ENCODE measurements around the gene HSD17B8. TPM values are rescaled to one million over a fixed set of nuclear protein-coding genes. Genes with fewer than 3 reads are reported as not detected.

The HSD17B8 gene
- total and polyA plus RNA-seq, 10 of the 15 experiments (the other 5 are each of a cell fraction or from before 2014, with no cell fraction given), result 3.1 to 54.3 (median 26.5) TPM

DNA sequence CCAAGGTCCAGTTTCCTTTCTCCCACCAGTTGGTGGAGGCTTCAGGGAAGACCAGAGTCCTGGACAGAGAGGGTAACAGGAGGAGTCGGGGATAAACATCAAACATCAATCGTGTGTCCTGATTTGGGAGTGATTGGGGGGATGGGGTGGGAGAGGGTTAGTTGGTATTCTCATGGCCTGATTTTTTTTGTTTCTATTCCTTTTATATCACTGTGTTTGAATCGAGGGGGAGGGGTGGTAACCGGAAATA is 365 bp upstream of the HSD17B8 start:
- SMC1A ChIA-PET (ENCODE audit: uncharacterized antibody, unreplicated experiment), result no interaction called here
- CTCF ChIA-PET, result interaction anchor here (2.4 kb wide), 1 partner anchor 45 kb away, joined by 19 read pairs; no protein-coding TSS in a partner anchor
- Histone ChIP-seq H3K9me3 (replicated peaks; ENCODE audit: control insufficient read depth, insufficient read depth, low read length) (no peaks in the 10 kb centered on the region), H4K20me1 (ENCODE audit: control insufficient read depth, insufficient read depth) (no peaks in the 10 kb centered on the region), H3K36me3 (ENCODE audit: control insufficient read depth in 2 of 2, insufficient read depth in 2 of 2, low read length in 1 of 2) (peaks cover 8 to 15% of the 10 kb centered on the region in 2 experiments), H3K9ac (ENCODE audit: control insufficient read depth, insufficient read depth, low read length) (no peak overlapping the region), H2AFZ (ENCODE audit: control insufficient read depth, low read depth, low read length) (no peak overlapping the region), H3K27me3 (replicated peaks in 1 of 2; ENCODE audit: control insufficient read depth in 2 of 2, insufficient read depth in 2 of 2, low read length in 1 of 2) (no peaks in the 10 kb centered on the region), H3K4me1 (ENCODE audit: control insufficient read depth, insufficient read depth, low read length) (peaks cover 32% of the 10 kb centered on the region), H3K4me3 (no peak overlapping the region), H3K4me2 (ENCODE audit: control insufficient read depth, insufficient read depth) (peak overlapping the region; percentile 66; the same call in 1 of the 2 replicates), H3K79me2 (ENCODE audit: control insufficient read depth, insufficient read depth, low read length) (peaks cover 36% of the 10 kb centered on the region), H3K27ac (ENCODE audit: control insufficient read depth, insufficient read depth) (no peak overlapping the region)
- no TSS peak for BruUV-seq (replicated peaks)
- intact Hi-C loops (cut with micrococcal nuclease; ENCODE audit: unreplicated experiment) (loop anchor here (10.0 kb wide), 1 partner anchor 371 kb away; no protein-coding TSS in a partner anchor), in situ Hi-C loops (cut with MboI) (no loop called here)
- FAIRE-seq (no peak), ATAC-seq (no peak), DNase-seq (ENCODE audit: low read depth, low spot score) (no peak)
- RAD21 ChIA-PET (ENCODE audit: unreplicated experiment), result interaction anchor here (2.9 kb wide), 1 partner anchor 45 kb away, joined by 25 read pairs; no protein-coding TSS in a partner anchor
- TF ChIP-seq STAT3 (IDR thresholded peaks at IDR 0.05; ENCODE audit: low read depth, low read length) (no peak), POU2F2 (IDR thresholded peaks at IDR 0.05; ENCODE audit: borderline replicate concordance, low read depth, low read length) (no peak), WRNIP1 (IDR thresholded peaks at IDR 0.05; ENCODE audit: borderline replicate concordance, low read depth, low read length) (no peak), ZNF217 (IDR thresholded peaks at IDR 0.05) (no peak), BACH1 (IDR thresholded peaks at IDR 0.05; ENCODE audit: borderline replicate concordance) (no peak), FOXK2 (IDR thresholded peaks at IDR 0.05) (no peak), TARDBP (IDR thresholded peaks at IDR 0.05; ENCODE audit: borderline replicate concordance) (no peak), MYC (IDR thresholded peaks at IDR 0.05; ENCODE audit: insufficient read depth, insufficient read length, insufficient replicate concordance, low read length, severe bottlenecking) (no peak), GATAD2B (conservative IDR thresholded peaks at IDR 0.05; ENCODE audit: low read depth) (no peak), SMAD1 (IDR thresholded peaks at IDR 0.05; ENCODE audit: low read depth, partially characterized antibody) (no peak)
- TF ChIP-seq, protein P1, sequence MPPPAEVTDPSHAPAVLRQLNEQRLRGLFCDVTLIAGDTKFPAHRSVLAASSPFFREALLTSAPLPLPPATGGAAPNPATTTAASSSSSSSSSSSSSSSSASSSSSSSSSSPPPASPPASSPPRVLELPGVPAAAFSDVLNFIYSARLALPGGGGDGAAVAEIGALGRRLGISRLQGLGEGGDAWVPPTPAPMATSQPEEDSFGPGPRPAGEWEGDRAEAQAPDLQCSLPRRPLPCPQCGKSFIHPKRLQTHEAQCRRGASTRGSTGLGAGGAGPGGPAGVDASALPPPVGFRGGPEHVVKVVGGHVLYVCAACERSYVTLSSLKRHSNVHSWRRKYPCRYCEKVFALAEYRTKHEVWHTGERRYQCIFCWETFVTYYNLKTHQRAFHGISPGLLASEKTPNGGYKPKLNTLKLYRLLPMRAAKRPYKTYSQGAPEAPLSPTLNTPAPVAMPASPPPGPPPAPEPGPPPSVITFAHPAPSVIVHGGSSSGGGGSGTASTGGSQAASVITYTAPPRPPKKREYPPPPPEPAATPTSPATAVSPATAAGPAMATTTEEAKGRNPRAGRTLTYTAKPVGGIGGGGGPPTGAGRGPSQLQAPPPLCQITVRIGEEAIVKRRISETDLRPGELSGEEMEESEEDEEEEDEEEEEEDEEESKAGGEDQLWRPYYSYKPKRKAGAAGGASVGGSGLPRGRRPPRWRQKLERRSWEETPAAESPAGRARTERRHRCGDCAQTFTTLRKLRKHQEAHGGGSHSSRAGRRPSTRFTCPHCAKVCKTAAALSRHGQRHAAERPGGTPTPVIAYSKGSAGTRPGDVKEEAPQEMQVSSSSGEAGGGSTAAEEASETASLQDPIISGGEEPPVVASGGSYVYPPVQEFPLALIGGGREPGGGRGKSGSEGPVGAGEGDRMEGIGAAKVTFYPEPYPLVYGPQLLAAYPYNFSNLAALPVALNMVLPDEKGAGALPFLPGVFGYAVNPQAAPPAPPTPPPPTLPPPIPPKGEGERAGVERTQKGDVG (CRISPR knock-in tag; IDR thresholded peaks at IDR 0.05), result no peak
- TF ChIP-seq, protein P2, sequence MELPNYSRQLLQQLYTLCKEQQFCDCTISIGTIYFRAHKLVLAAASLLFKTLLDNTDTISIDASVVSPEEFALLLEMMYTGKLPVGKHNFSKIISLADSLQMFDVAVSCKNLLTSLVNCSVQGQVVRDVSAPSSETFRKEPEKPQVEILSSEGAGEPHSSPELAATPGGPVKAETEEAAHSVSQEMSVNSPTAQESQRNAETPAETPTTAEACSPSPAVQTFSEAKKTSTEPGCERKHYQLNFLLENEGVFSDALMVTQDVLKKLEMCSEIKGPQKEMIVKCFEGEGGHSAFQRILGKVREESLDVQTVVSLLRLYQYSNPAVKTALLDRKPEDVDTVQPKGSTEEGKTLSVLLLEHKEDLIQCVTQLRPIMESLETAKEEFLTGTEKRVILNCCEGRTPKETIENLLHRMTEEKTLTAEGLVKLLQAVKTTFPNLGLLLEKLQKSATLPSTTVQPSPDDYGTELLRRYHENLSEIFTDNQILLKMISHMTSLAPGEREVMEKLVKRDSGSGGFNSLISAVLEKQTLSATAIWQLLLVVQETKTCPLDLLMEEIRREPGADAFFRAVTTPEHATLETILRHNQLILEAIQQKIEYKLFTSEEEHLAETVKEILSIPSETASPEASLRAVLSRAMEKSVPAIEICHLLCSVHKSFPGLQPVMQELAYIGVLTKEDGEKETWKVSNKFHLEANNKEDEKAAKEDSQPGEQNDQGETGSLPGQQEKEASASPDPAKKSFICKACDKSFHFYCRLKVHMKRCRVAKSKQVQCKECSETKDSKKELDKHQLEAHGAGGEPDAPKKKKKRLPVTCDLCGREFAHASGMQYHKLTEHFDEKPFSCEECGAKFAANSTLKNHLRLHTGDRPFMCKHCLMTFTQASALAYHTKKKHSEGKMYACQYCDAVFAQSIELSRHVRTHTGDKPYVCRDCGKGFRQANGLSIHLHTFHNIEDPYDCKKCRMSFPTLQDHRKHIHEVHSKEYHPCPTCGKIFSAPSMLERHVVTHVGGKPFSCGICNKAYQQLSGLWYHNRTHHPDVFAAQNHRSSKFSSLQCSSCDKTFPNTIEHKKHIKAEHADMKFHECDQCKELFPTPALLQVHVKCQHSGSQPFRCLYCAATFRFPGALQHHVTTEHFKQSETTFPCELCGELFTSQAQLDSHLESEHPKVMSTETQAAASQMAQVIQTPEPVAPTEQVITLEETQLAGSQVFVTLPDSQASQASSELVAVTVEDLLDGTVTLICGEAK (IDR thresholded peaks at IDR 0.05; ENCODE audit: borderline replicate concordance), result no peak
- TF ChIP-seq, protein P3, sequence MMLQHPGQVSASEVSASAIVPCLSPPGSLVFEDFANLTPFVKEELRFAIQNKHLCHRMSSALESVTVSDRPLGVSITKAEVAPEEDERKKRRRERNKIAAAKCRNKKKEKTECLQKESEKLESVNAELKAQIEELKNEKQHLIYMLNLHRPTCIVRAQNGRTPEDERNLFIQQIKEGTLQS (IDR thresholded peaks at IDR 0.05; ENCODE audit: borderline replicate concordance, extremely low read depth, low read depth, low read length), result no peak
- WGBS (ENCODE audit: insufficient coverage, insufficient replicate concordance, low lambda C conversion rate, missing lambda C conversion rate), result 0% methylated on average over 4 of the region's 4 CpGs
- POLR2A ChIA-PET, result no interaction called here
